ENCODE measurements around the gene TMEM185B.
"Not testable (repeated sequence)": the region's sequence is repeated elsewhere in the genome, so short reads cannot be mapped to it uniquely, and the experiment has no call there.

Gene TMEM185B

GRCh38 chr2:120251078-120251477, 27.9 kb upstream of the TMEM185B start:
- peak; percentile 75 for DNase-seq

GRCh38 chr2:120250640-120251039, 27.4 kb upstream of the TMEM185B start:
- no peak for DNase-seq

GRCh38 chr2:120247851-120248250, 24.7 kb upstream of the TMEM185B start:
- DNase-seq: no peak

GRCh38 chr2:120246546-120247300, 23.5 kb upstream of the TMEM185B start:
- DNase-seq: no peak

GRCh38 chr2:120245520-120246332, 22.5 kb upstream of the TMEM185B start:
- no peak for DNase-seq

- no peak for DNase-seq
These were observed 21.7 kb upstream of the TMEM185B start for GRCh38 chr2:120244656-120245519.

- no peak for DNase-seq
These were observed 20.8 kb upstream of the TMEM185B start for GRCh38 chr2:120243875-120244553.

GRCh38 chr2:120243211-120243610, 20.0 kb upstream of the TMEM185B start:
- DNase-seq: no peak

GRCh38 chr2:120241684-120242083, 18.5 kb upstream of the TMEM185B start:
- DNase-seq: no peak

- DNase-seq: no peak
These were observed 17.8 kb upstream of the TMEM185B start for GRCh38 chr2:120240901-120241429.

GRCh38 chr2:120239488-120240287, 16.5 kb upstream of the TMEM185B start:
- no peak for DNase-seq

GRCh38 chr2:120238728-120239487, 15.7 kb upstream of the TMEM185B start:
- DNase-seq: no peak

GRCh38 chr2:120237491-120237902, 14.3 kb upstream of the TMEM185B start:
- no peak for DNase-seq

GRCh38 chr2:120236791-120237190, 13.6 kb upstream of the TMEM185B start:
- no peak for DNase-seq

- no peak for DNase-seq
These were observed 13.1 kb upstream of the TMEM185B start for GRCh38 chr2:120236316-120236715.

GRCh38 chr2:120235681-120236080, 12.5 kb upstream of the TMEM185B start:
- DNase-seq: no peak

GRCh38 chr2:120235158-120235557, 12.0 kb upstream of the TMEM185B start:
- DNase-seq: not testable (repeated sequence)

GRCh38 chr2:120233292-120233691, 10.1 kb upstream of the TMEM185B start:
- no peak for DNase-seq

- DNase-seq: peak; percentile 79
These were observed 8.9 kb upstream of the TMEM185B start for GRCh38 chr2:120231974-120232635.

- no peak for DNase-seq
These were observed 8.4 kb upstream of the TMEM185B start for GRCh38 chr2:120231564-120231973.

All from hematopoietic multipotent progenitor cell treated with erythropoietin and hydrocortisone succinate and interleukin-3 and kit ligand, for 6 days (in vitro differentiated cells).